ENCODE measurements around the gene PLXNA4. TPM values are rescaled to one million over a fixed set of nuclear protein-coding genes. Genes with fewer than 3 reads are reported as not detected.
"Not testable (repeated sequence)": the region's sequence is repeated elsewhere in the genome, so short reads cannot be mapped to it uniquely, and the experiment has no call there.

The PLXNA4 gene
- total RNA-seq, 2 donors from 2014 or later: 24.0 to 42.7 TPM

- no peak overlapping the region for H3K27ac ChIP-seq (ENCODE audit: low read depth, low read length)
- H3K27ac Mint-ChIP-seq: no peak overlapping the region
- no peaks in the 10 kb centered on the region for H3K9me3 ChIP-seq (ENCODE audit: control insufficient read depth, low read length)
- 97 to 100% methylated on average over 2 to 9 of the region's 9 CpGs for WGBS, 2 experiments (ENCODE audit: insufficient coverage in 1 of 2, insufficient read length in 1 of 2)
- TF ChIP-seq CTCF (conservative IDR thresholded peaks at IDR 0.05): no peak
- H3K4me1 Mint-ChIP-seq: no peaks in the 10 kb centered on the region
- no peak overlapping the region for H3K9ac ChIP-seq (ENCODE audit: extremely low read depth, low read length, poor library complexity, severe bottlenecking)
- H3K27me3 Mint-ChIP-seq (ENCODE audit: insufficient read depth): no peaks in the 10 kb centered on the region
- H3K9me3 Mint-ChIP-seq: no peaks in the 10 kb centered on the region
- no peaks in the 10 kb centered on the region for H3K4me1 ChIP-seq (ENCODE audit: control insufficient read depth, insufficient read depth, low read length)
- no peak overlapping the region for H3K4me3 ChIP-seq (ENCODE audit: low read length)
- H3K36me3 Mint-ChIP-seq (ENCODE audit: low read depth): peaks cover 29% of the 10 kb centered on the region
- no peak for DNase-seq
- H3K36me3 ChIP-seq (ENCODE audit: control insufficient read depth, insufficient read depth, low read length): peaks cover 20% of the 10 kb centered on the region
- H3K4me3 Mint-ChIP-seq: no peak overlapping the region
- no peaks in the 10 kb centered on the region for H3K27me3 ChIP-seq (ENCODE audit: control insufficient read depth, insufficient read depth, low read length, poor library complexity, severe bottlenecking)
Observed at GRCh38 chr7:132180481-132180880, 395.8 kb downstream of the PLXNA4 start.

- H3K27me3 Mint-ChIP-seq (ENCODE audit: insufficient read depth): no peaks in the 10 kb centered on the region
- 96 to 97% methylated on average over 16 to 20 of the region's 20 CpGs for WGBS, 2 experiments (ENCODE audit: insufficient coverage in 1 of 2, insufficient read length in 1 of 2)
- H3K9me3 ChIP-seq (ENCODE audit: control insufficient read depth, low read length): no peaks in the 10 kb centered on the region
Observed at GRCh38 chr7:132179681-132180080, 396.6 kb downstream of the PLXNA4 start.

GRCh38 chr7:132179080-132179430, 397.2 kb downstream of the PLXNA4 start:
- WGBS, 2 experiments (ENCODE audit: insufficient coverage in 1 of 2, insufficient read length in 1 of 2): 81 to 88% methylated on average over 5 to 10 of the region's 10 CpGs
- no peaks in the 10 kb centered on the region for H3K9me3 ChIP-seq (ENCODE audit: control insufficient read depth, low read length)
- no peak overlapping the region for H3K4me3 ChIP-seq (ENCODE audit: low read length)
- no peak overlapping the region for H3K9ac ChIP-seq (ENCODE audit: extremely low read depth, low read length, poor library complexity, severe bottlenecking)
- no peaks in the 10 kb centered on the region for H3K4me1 Mint-ChIP-seq
- H3K27ac Mint-ChIP-seq: no peak overlapping the region
- TF ChIP-seq CTCF (conservative IDR thresholded peaks at IDR 0.05): no peak
- DNase-seq: no peak
- H3K36me3 Mint-ChIP-seq (ENCODE audit: low read depth): peaks cover 41% of the 10 kb centered on the region
- H3K27ac ChIP-seq (ENCODE audit: low read depth, low read length): no peak overlapping the region
- no peaks in the 10 kb centered on the region for H3K4me1 ChIP-seq (ENCODE audit: control insufficient read depth, insufficient read depth, low read length)
- H3K36me3 ChIP-seq (ENCODE audit: control insufficient read depth, insufficient read depth, low read length): peaks cover 33% of the 10 kb centered on the region
- H3K27me3 ChIP-seq (ENCODE audit: control insufficient read depth, insufficient read depth, low read length, poor library complexity, severe bottlenecking): no peaks in the 10 kb centered on the region
- H3K4me3 Mint-ChIP-seq: no peak overlapping the region
- H3K27me3 Mint-ChIP-seq (ENCODE audit: insufficient read depth): no peaks in the 10 kb centered on the region
- no peaks in the 10 kb centered on the region for H3K9me3 Mint-ChIP-seq

More at GRCh38 chr7:132179681-132180080, 396.6 kb downstream of the PLXNA4 start:
- peaks cover 26% of the 10 kb centered on the region for H3K36me3 ChIP-seq (ENCODE audit: control insufficient read depth, insufficient read depth, low read length)
- no peak overlapping the region for H3K4me3 Mint-ChIP-seq
- peaks cover 35% of the 10 kb centered on the region for H3K36me3 Mint-ChIP-seq (ENCODE audit: low read depth)
- no peak overlapping the region for H3K27ac Mint-ChIP-seq
- H3K27me3 ChIP-seq (ENCODE audit: control insufficient read depth, insufficient read depth, low read length, poor library complexity, severe bottlenecking): no peaks in the 10 kb centered on the region
- H3K9me3 Mint-ChIP-seq: no peaks in the 10 kb centered on the region
- DNase-seq: no peak
- no peaks in the 10 kb centered on the region for H3K4me1 ChIP-seq (ENCODE audit: control insufficient read depth, insufficient read depth, low read length)
- TF ChIP-seq CTCF (conservative IDR thresholded peaks at IDR 0.05): no peak
- no peak overlapping the region for H3K4me3 ChIP-seq (ENCODE audit: low read length)
- no peaks in the 10 kb centered on the region for H3K4me1 Mint-ChIP-seq
- H3K9ac ChIP-seq (ENCODE audit: extremely low read depth, low read length, poor library complexity, severe bottlenecking): no peak overlapping the region
- no peak overlapping the region for H3K27ac ChIP-seq (ENCODE audit: low read depth, low read length)

GRCh38 chr7:132178402-132179079, 397.7 kb downstream of the PLXNA4 start:
- not testable (repeated sequence) for H3K4me3 Mint-ChIP-seq; H3K9ac ChIP-seq (ENCODE audit: extremely low read depth, low read length, poor library complexity, severe bottlenecking); H3K27ac Mint-ChIP-seq; H3K27me3 ChIP-seq (ENCODE audit: control insufficient read depth, insufficient read depth, low read length, poor library complexity, severe bottlenecking); DNase-seq; H3K4me1 Mint-ChIP-seq; H3K27me3 Mint-ChIP-seq (ENCODE audit: insufficient read depth); H3K4me3 ChIP-seq (ENCODE audit: low read length); H3K4me1 ChIP-seq (ENCODE audit: control insufficient read depth, insufficient read depth, low read length); H3K9me3 Mint-ChIP-seq; H3K9me3 ChIP-seq (ENCODE audit: control insufficient read depth, low read length); H3K27ac ChIP-seq (ENCODE audit: low read depth, low read length)
- H3K36me3 Mint-ChIP-seq (ENCODE audit: low read depth): peaks cover 42% of the 10 kb centered on the region
- 77 to 90% methylated on average over 2 to 8 of the region's 8 CpGs for WGBS, 2 experiments (ENCODE audit: insufficient coverage in 1 of 2, insufficient read length in 1 of 2)
- peaks cover 37% of the 10 kb centered on the region for H3K36me3 ChIP-seq (ENCODE audit: control insufficient read depth, insufficient read depth, low read length)

All from endodermal cell (in vitro differentiated cells).